Bronchial epithelial cell (primary cell): Measurements from ENCODE around the gene MON1A. TPM values are rescaled to one million over a fixed set of nuclear protein-coding genes. Genes with fewer than 3 reads are reported as not detected.
"Not testable (repeated sequence)": the region's sequence is repeated elsewhere in the genome, so short reads cannot be mapped to it uniquely, and the experiment has no call there.

Experiments
- DNase-seq: peaks from one replicate; pipeline ENCODE4 v3.0.0-alpha.2; 2010; ENCODE audit warnings: low read depth
- FAIRE-seq: peaks from 2 replicates; lab custom pipeline; 2011; peaks lifted over from hg19 to GRCh38; lab: Jason Lieb, UNC
- H3K27me3 ChIP-seq: 2 replicates; pipeline ENCODE4 v1.5.1; 2011; ENCODE audit warnings: low read length; ENCODE audit not compliant: control insufficient read depth, insufficient read depth
- H3K36me3 ChIP-seq: 2 replicates; pipeline ENCODE4 v1.5.1; 2011; ENCODE audit warnings: low read length; ENCODE audit not compliant: control insufficient read depth, insufficient read depth
- H3K4me3 ChIP-seq: 2 replicates; pipeline ENCODE4 v1.5.1; 2011; ENCODE audit warnings: mild to moderate bottlenecking, low read depth, low read length, control low read depth
- total RNA-seq: library from RNA; depleted of rRNA; stranded (reverse); fragments of >200 nt; gene quantifications from 2 replicates; pipeline ENCODE4 v1.2.1, GENCODE V29; 2014
- TF ChIP-seq, protein P1 (sequence below): IDR thresholded peaks from 2 replicates; pipeline ENCODE4 v1.5.1; 2011; ENCODE audit warnings: mild to moderate bottlenecking, moderate library complexity, low read length, control low read depth, inconsistent platforms; ENCODE audit not compliant: insufficient read depth, severe bottlenecking

The MON1A gene
- total RNA-seq, 1 donor from 2014 or later: 15.8 TPM

DNA sequence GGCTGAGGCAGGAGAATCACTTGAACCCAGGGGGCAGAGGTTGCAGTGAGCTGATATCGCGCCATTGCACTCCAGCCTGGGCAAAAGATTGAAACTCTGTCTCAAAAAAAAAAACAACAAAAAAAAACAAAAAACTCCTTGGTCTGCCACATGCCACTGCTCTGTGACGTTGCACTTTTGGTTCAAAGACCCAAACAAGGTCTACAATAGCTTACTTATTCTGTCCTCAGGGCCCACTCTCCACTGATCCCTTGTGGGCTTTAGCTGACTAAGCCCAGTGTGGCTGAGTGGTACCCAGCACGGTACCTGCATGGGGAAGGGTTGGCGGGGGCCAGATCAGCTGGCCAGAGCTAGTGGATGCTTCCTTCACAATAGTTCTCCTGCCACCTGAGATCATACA, 1.8 kb downstream of the MON1A start:
- TF ChIP-seq, protein P1, sequence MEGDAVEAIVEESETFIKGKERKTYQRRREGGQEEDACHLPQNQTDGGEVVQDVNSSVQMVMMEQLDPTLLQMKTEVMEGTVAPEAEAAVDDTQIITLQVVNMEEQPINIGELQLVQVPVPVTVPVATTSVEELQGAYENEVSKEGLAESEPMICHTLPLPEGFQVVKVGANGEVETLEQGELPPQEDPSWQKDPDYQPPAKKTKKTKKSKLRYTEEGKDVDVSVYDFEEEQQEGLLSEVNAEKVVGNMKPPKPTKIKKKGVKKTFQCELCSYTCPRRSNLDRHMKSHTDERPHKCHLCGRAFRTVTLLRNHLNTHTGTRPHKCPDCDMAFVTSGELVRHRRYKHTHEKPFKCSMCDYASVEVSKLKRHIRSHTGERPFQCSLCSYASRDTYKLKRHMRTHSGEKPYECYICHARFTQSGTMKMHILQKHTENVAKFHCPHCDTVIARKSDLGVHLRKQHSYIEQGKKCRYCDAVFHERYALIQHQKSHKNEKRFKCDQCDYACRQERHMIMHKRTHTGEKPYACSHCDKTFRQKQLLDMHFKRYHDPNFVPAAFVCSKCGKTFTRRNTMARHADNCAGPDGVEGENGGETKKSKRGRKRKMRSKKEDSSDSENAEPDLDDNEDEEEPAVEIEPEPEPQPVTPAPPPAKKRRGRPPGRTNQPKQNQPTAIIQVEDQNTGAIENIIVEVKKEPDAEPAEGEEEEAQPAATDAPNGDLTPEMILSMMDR: no peak
- H3K27me3 ChIP-seq: no peaks in the 10 kb centered on the region
- DNase-seq (no peak), FAIRE-seq (no peak)
- H3K4me3 ChIP-seq: no peak overlapping the region
- H3K36me3 ChIP-seq: no peaks in the 10 kb centered on the region

DNA sequence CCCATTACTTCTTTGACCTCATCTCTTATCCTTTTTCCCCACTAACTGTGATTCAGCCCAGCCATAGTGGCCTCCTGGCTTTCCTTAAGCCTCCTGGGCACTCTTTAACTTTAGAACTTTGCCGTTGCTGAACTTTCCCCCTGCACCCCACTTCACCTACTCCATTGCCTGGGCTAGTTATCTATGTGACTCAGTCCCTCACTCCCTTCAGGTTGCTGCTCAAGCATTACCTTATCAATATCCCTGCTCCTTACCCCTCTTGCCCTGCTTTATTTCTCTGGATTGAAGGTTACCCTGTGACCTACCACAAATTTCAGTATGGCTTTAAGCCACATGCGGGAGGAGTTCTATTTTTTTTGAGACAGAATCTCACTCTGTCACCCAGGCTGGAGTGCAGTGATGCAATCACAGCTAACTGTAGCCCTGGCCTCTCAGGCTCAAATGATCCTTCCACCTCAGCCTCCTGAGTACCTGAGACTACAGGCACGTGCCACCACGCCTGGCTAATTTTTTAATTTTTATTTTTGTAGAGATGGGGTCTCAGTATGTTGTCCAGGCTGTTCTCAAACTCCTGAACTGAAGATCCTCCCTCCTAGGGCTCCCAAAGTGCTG, 3.4 kb downstream of the MON1A start:
- FAIRE-seq (peak; percentile 66), DNase-seq (no peak)

DNA sequence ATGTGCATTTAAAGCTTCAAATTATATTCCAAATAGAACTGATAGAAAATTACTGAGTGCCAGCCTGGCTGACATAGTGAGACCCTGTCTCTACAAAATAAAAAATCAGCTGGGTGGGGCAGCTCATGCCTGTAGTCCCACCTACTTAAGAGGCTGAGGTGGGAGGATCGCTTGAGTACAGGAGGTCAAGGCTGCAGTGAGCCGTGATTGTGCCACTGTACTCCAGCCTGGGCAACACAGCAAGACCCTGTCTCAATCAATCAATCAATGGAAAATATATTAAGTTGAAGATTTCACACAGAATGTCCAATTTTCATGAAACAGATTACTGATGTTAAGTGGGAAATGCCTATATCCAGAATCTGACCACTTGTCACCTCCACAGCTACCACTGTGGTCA, 4.1 kb downstream of the MON1A start:
- FAIRE-seq (no peak), DNase-seq (no peak)
- TF ChIP-seq, protein P1: no peak
- Histone ChIP-seq H3K27me3 (no peaks in the 10 kb centered on the region), H3K4me3 (no peak overlapping the region), H3K36me3 (no peaks in the 10 kb centered on the region)

More for the DNA sequence above, 3.4 kb downstream of the MON1A start:
- Histone ChIP-seq H3K4me3 (no peak overlapping the region), H3K27me3 (no peaks in the 10 kb centered on the region), H3K36me3 (no peaks in the 10 kb centered on the region)
- TF ChIP-seq, protein P1: no peak

DNA sequence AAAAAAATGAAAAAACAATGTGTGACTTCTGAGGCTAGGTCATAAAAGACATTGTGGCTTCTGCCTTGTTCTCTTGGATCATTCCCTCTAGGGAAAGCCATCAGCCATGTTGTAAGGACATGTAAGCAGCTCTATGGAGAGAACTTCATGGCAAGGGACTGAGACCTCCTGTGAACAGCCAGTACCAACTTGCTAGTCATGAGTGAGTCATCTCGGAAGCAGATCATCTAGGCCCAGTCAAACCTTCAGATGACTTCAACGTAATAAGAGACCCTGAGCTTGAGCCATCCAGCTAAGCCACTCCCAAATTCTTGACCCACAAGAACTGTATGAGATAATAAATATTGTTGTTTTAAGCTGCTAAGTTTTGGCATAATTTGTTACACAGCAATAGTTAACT, 4.9 kb downstream of the MON1A start:
- Histone ChIP-seq H3K27me3 (no peaks in the 10 kb centered on the region), H3K4me3 (no peak overlapping the region), H3K36me3 (no peaks in the 10 kb centered on the region)
- TF ChIP-seq, protein P1: no peak
- FAIRE-seq (peak; percentile 73), DNase-seq (peak; percentile 94)

DNA sequence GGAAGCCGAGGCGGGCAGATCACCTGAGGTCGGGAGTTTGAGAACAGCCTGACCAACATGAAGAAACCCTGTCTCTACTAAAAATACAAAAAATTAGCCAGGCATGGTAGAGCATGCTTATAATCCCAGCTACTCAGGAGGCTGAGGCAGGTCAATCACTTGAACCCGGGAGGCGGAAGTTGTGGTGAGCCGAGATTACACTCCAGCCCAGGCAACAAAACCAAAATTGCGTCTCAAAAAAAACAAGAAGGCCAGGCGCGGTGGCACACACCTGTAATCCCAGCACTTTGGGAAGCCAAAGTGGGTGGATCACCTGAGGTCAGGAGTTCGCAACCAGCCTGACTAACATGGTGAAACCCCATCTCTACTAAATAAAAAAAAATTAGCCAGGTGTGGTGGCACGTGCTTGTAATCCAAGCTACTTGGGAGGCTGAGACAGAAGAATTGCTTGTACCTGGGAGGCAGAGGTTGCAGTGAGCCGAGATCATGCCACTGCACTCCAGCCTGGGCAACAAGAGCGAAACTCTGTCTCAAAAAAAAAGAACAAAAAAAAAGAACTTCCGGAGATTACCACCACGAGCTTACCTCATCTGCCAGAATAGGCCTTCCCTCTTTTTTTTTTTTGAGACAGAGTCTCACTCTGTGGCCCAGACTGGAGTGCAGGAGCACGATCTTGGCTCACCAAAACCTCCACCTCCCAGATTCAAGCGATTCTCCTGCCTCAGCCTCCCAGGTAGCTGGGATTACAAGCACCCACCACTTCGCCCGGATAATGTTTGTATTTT, 11.6 kb downstream of the MON1A start:
- not testable (repeated sequence) for H3K36me3 ChIP-seq, FAIRE-seq, H3K27me3 ChIP-seq, DNase-seq, H3K4me3 ChIP-seq

DNA sequence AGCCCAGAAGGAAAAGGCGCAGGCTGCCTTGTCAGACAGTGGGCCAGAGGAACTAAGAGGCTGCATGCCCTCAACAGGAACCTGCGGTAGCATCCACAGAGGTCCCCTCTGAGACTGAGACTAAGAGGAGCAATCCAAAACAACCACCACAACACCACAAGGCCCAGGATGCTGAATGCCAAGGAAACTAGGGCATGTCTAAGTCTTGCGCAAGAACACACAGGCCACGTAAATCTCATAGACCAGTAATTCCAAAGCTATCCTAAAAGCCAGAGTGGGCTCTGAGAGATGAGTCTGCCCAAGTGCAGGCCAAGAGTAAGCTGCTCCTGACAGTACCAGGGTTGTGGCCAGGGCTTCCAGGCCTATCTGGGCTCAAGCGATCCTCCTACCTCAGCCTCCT, 12.9 kb downstream of the MON1A start:
- Histone ChIP-seq H3K36me3 (peaks cover 7% of the 10 kb centered on the region), H3K4me3 (no peak overlapping the region)
- peak; percentile 79 for FAIRE-seq

More for the DNA sequence above, 12.9 kb downstream of the MON1A start:
- no peaks in the 10 kb centered on the region for H3K27me3 ChIP-seq
- no peak for DNase-seq
- TF ChIP-seq, protein P1: no peak
